Glomerular visceral epithelial cell (primary cell): ENCODE results near the gene RNF41.

Experiments
- DNase-seq: peaks from one replicate; pipeline ENCODE4 v3.0.0-alpha.2; 2016; ENCODE audit errors: extremely low spot score

The RNF41 gene

GRCh38 chr12:56208006-56208405 lies 13.7 kb downstream of the RNF41 start:
- no peak for DNase-seq

- peak; percentile 47 for DNase-seq
Observed at GRCh38 chr12:56206452-56207166, 15.1 kb downstream of the RNF41 start.

- DNase-seq, result no peak
Observed at GRCh38 chr12:56205445-56205844, 16.3 kb downstream of the RNF41 start.

- DNase-seq, result no peak
Observed at GRCh38 chr12:56204275-56204674, 17.4 kb downstream of the RNF41 start.

DNA sequence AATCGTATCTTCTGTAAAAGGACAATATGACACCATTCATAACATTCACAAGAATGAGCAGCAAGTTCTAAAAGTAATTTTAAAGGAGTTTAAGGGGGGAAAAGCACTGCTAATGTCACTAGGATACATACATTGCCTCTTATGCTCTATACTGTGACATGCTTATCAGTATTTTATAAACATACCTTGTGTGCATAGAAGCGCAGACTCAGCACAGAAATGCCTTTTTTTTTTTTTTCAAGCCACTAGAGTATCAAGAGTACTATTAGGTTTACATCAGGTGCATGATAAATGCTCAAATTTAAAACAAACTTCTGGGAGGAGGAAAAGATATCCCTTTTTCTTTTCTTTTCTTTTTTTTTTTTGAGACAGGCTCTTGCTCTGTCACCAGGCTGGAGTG lies 18.9 kb downstream of the RNF41 start:
- no peak for DNase-seq

DNA sequence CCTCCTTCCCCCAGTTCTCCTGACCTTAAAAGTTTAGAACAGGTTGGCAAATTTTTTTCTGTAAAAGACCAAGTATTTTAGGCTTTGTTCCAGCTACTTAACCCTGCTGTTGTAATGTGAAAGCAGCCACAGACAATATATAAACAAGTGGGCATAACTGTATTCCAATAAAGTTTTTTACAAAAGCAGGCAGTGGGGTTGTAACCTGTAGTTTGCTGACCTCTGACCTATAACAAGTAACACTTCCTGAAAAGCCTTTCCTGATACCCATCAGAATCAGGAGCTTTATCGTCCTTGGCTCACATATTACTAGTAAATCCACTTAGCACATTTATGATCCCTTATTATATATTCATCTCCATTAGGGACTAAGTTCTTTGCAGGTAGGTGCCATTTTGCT lies 19.4 kb downstream of the RNF41 start:
- no peak for DNase-seq

DNA sequence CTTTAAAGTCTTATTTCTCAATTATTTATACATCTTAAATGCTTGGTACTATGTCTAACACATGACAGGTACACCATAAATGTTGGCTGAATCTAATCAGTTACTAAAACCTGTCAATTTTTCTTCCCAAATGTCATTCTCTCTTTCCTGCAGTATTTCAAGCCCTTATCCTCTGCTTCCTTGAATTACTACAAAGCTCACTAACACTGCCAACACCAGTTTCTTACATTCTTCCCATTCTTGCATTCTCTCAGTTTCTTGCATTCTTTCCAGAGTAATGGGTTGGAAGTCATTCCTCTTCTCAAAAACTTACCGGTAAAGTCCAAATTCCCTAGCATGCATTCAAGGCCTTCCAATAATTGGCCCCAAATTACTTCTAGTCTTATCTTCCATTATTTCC lies 22.9 kb downstream of the RNF41 start:
- no peak for DNase-seq

GRCh38 chr12:56197921-56198635 lies 23.6 kb downstream of the RNF41 start:
- DNase-seq, result no peak

- peak; percentile 35 for DNase-seq
Observed at GRCh38 chr12:56196818-56197550, 24.7 kb downstream of the RNF41 start.

DNA sequence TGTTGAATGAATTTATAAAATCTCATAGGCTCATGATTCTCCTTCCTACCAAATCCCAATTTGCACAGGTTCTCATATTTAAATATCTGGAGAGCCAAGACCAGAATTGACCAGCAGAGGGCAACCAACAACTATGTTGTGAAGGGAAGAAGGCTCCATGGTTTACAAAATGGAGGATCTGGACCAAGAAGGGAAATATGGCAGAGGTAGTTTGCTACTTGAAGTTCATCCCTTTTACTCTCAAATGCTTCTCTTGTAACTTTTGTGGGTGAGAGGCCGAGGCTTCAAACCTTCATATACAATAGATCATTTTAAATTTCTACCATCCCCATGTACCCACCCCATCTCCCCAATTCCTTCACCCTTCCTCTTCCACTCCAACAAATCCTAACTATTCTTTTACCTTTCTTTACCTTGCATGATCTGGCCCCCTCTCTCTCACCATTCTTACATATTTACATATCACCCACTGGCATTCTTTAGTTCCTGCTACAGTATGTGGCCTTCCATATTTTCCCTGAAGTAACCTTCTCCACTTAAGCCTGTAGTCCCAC lies 28.6 kb downstream of the RNF41 start:
- peak; percentile 75 for DNase-seq

DNA sequence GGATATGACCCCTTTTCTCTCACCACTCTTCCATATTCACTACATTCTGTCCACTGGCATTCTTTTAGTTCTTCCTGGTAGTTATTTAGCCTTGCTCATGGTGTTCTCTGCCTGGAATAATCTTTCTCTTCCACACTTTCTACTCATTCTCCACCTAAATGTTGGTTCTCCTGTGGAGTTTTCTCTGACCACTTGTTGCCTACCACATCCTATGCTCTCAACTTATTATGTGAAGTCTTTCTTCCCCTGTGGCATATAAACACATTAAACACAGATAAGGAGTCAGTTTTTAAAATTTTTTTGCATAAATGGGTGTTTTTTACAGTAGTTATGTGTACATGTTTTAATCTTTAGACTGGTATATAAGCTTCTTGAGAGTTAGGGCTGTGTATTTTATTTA lies 29.1 kb downstream of the RNF41 start:
- no peak for DNase-seq

- DNase-seq, result no peak
Observed at GRCh38 chr12:56190695-56191155, 31.0 kb downstream of the RNF41 start.

DNA sequence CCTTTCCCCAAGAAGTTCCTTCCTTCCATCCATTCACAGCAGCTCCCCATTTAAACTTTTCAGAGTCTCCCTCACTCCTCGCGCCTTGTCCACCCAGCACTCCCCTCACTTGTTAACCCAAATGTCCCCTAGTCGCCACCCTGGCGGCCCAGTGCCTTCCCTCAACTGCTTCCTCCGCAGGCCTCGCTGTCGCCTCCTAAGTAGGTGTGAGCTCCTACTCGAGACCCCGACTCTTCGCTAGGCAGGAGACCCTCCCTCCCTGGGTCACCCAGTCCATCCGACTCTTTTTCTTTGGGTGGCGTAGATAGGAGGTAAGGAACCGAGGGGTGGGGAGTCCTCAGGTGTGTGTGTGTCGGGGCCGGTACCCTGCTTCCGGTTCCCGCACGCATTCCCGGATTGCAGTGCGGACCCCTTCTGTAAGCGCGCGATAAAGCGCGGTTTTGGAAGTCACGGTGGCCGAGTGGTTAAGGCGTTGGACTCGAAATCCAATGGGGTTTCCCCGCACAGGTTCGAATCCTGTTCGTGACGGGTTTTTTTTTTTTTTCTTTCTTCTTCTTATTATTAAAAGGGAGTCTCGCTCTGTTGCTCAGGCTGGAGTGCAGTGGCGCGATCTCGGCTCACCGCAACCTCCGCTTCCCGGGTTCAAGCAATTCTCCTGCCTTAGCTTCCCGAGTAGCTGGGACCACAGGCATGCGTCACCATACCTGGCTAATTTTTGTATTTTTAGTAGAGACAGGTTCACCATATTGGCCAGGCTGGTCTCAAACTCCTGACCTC lies 31.6 kb downstream of the RNF41 start:
- peak; percentile 89 for DNase-seq

- DNase-seq, result peak; percentile 91
Observed at GRCh38 chr12:56189099-56189917, 32.4 kb downstream of the RNF41 start, which contains the start of gene SMARCC2. SMARCC2 (minus strand) TSS chr12:56189483; CDS start chr12:56189461, 22 bp downstream.

DNA sequence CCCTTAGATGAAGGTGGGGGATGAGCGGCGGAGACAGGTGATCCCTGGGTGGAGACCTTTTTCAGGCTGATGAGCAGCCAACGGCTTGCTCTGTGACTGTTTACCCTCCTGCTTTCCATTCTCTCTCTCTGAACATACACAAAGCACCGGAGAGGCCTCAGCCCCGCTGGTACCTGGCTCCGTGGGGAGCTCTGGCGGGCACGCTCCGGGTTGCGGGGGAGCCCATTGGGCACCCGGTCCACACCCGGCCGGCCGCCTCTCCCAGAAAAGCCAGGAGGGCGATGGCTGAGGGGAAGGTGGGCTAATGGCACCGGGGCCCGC lies 33.0 kb downstream of the RNF41 start:
- DNase-seq, result peak; percentile 2

- DNase-seq, result peak; percentile 7
Observed at GRCh38 chr12:56188131-56188777, 33.5 kb downstream of the RNF41 start.

GRCh38 chr12:56186957-56187356 lies 34.8 kb downstream of the RNF41 start:
- DNase-seq, result no peak

DNA sequence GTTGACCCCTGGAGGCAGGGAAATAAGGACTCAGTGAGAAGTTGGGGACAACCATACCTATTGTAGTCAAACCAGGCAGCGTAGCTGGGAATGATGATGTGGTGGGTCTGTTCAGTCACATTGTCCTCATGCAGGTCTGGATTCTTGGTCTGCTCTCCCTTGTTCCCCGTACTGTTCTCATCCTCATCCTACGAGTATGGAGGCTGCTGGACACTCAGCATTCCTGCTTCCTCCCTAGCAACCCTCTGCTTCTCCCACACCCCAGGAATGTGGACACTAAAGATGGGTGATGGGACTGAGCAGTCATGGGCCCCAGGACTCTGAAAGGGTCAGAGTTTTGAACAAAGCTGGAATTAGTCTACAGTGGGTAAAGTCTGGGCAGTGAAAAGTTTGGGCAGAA lies 43.4 kb downstream of the RNF41 start:
- no peak for DNase-seq

DNA sequence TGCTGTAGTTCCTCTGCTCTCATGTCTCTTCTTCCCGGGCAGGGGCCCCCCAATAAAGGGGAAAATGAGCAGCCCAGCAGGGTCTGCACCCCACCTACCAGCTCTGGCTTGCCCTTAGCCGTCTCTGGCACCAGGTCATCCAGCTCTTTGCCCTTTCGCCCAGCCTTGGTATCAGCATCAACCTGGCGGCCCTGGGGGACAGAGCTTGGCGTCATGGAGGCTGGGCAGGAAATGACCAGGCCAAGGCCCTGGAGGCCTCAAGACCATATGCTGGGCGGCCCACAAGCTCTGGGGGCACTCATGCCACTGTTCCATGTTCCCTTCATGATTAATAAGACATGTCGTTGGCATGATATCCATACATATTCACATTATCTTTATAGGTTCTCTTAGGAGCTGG lies 48.9 kb downstream of the RNF41 start:
- DNase-seq, result no peak

- DNase-seq, result no peak
Observed at GRCh38 chr12:56169229-56169759, 52.4 kb downstream of the RNF41 start.
